Neural progenitor cell (in vitro differentiated cells): Measurements from ENCODE around the gene RELB. TPM values are rescaled to one million over a fixed set of nuclear protein-coding genes. Genes with fewer than 3 reads are reported as not detected.

Experiments used
- DNase-seq: peaks from one replicate; pipeline ENCODE4 v3.0.0-alpha.2; 2016; ENCODE audit warnings: low spot score
- H2AFZ ChIP-seq: fragments of 200-600 bp; sonication (generic); replicated peaks from 2 replicates; pipeline ENCODE4 v1.6.1; 2016; ENCODE audit warnings: antibody characterized with exemption
- H3F3A ChIP-seq: fragments of 200-600 bp; sonication (generic); 2 replicates; pipeline ENCODE4 v1.6.1; 2016; ENCODE audit warnings: antibody characterized with exemption, low read depth
- H3K27ac ChIP-seq: fragments of 200-600 bp; sonication (generic); 2 replicates; pipeline ENCODE4 v1.5.1; 2016; ENCODE audit warnings: mild to moderate bottlenecking
- H3K27me3 ChIP-seq: fragments of 200-600 bp; sonication (generic); 2 replicates; pipeline ENCODE4 v1.6.1; 2016; ENCODE audit warnings: mild to moderate bottlenecking, moderate library complexity
- H3K36me3 ChIP-seq: fragments of 200-600 bp; sonication (generic); 2 replicates; pipeline ENCODE4 v1.5.1; 2016
- H3K4me1 ChIP-seq: fragments of 200-600 bp; sonication (generic); 2 replicates; pipeline ENCODE4 v1.6.1; 2016; ENCODE audit warnings: mixed run types
- H3K4me2 ChIP-seq: fragments of 200-600 bp; sonication (generic); 2 replicates; pipeline ENCODE4 v1.6.1; 2016
- H3K4me3 ChIP-seq: fragments of 200-600 bp; sonication (generic); 2 replicates; pipeline ENCODE4 v1.5.1; 2016
- H3K79me2 ChIP-seq: fragments of 200-600 bp; sonication (generic); 2 replicates; pipeline ENCODE4 v1.6.1; 2016; ENCODE audit warnings: low read depth
- H3K9ac ChIP-seq: fragments of 200-600 bp; sonication (generic); 2 replicates; pipeline ENCODE4 v1.6.1; 2016
- H3K9me3 ChIP-seq: fragments of 200-600 bp; sonication (generic); 2 replicates; pipeline ENCODE4 v1.5.1; 2016; ENCODE audit warnings: low read depth
- H4K20me1 ChIP-seq: fragments of 200-600 bp; sonication (generic); 2 replicates; pipeline ENCODE4 v1.6.1; 2016; ENCODE audit warnings: low read depth
- H3K27ac Mint-ChIP-seq: 3 replicates; pipeline ENCODE4 v1.8.0; 2021; ENCODE audit warnings: mixed read lengths
- H3K27me3 Mint-ChIP-seq: 2 replicates; pipeline ENCODE4 v1.8.0; 2022; ENCODE audit warnings: low read depth, mild to moderate bottlenecking, inconsistent platforms, moderate library complexity, mixed read lengths; ENCODE audit not compliant: insufficient read depth
- H3K36me3 Mint-ChIP-seq: 3 replicates; pipeline ENCODE4 v1.8.0; 2021; ENCODE audit warnings: mixed read lengths
- H3K4me1 Mint-ChIP-seq: 3 replicates; pipeline ENCODE4 v1.8.0; 2021; ENCODE audit warnings: mixed read lengths
- H3K4me3 Mint-ChIP-seq: 3 replicates; pipeline ENCODE4 v1.8.0; 2021; ENCODE audit warnings: mild to moderate bottlenecking, moderate library complexity, mixed read lengths
- H3K9me3 Mint-ChIP-seq: 3 replicates; pipeline ENCODE4 v1.8.0; 2020; ENCODE audit warnings: mixed read lengths
- EZH2 ChIP-seq: fragments of 200-600 bp; sonication (generic); IDR thresholded peaks from 2 replicates; pipeline ENCODE4 v1.6.1; 2017; ENCODE audit warnings: antibody characterized with exemption, mild to moderate bottlenecking, moderate library complexity
- EZH2phosphoT487 ChIP-seq: fragments of 200-600 bp; sonication (generic); IDR thresholded peaks from 2 replicates; pipeline ENCODE4 v1.6.1; 2017; ENCODE audit warnings: antibody characterized with exemption
- total RNA-seq: library from RNA; depleted of rRNA; stranded (reverse); fragments of >200 nt; gene quantifications from 2 replicates; pipeline ENCODE4 v1.2.3, GENCODE V29; 2015; ENCODE audit warnings: low replicate concordance
- TF ChIP-seq, protein P1 (sequence below): fragments of 200-600 bp; sonication (generic); IDR thresholded peaks from 2 replicates; pipeline ENCODE4 v1.5.1; 2017; ENCODE audit warnings: antibody characterized with exemption, mild to moderate bottlenecking

Gene RELB
- total RNA-seq, 1 donor from 2014 or later, result 0.43 TPM

DNA sequence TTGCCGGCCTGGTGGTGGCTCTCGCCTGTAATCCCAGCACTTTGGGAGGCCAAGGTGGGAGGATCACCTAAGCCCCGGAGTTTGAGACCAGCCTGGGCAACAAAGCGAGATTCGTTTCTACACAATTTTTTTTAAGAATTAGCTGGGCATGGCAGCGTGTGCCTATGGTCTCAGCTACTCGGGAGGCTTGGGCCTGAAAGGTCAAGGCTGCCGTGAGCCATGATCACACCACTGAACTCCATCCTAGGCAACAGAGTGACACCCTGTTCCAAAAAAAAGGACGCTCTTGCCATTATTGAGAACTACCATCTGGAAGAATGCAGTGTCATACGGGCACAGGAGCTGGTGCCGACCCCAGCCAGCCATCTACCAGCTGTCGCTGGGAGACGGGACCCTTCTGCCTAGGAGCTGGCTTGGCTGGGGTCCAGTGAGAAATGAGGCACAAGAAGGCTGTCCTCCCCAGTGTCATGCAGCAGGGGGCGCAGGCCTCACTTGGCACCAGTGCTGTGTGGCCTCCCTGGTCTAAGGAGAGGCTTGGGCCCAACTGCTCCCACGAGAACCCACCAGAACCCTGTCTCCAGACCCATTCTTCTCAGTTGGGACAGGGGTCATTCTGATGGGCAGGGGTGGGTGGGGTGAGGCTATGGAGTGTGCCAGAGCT, 12.2 kb upstream of the RELB start:
- Histone ChIP-seq H2AFZ (no peak overlapping the region), H3K9me3 (no peaks in the 10 kb centered on the region), H3K79me2 (no peaks in the 10 kb centered on the region), H3K4me2 (no peak overlapping the region), H3K27me3 (no peaks in the 10 kb centered on the region), H3K36me3 (no peaks in the 10 kb centered on the region), H3K4me3 (no peak overlapping the region), H3K27ac (no peak overlapping the region), H4K20me1 (peaks cover 6% of the 10 kb centered on the region), H3K4me1 (no peaks in the 10 kb centered on the region), H3F3A (no peaks in the 10 kb centered on the region), H3K9ac (no peak overlapping the region)
- Mint-ChIP-seq H3K36me3 (peaks cover 13% of the 10 kb centered on the region), H3K4me3 (no peak overlapping the region), H3K9me3 (no peaks in the 10 kb centered on the region), H3K4me1 (no peaks in the 10 kb centered on the region), H3K27ac (no peak overlapping the region), H3K27me3 (peaks cover 2% of the 10 kb centered on the region)
- peak; percentile 79 for DNase-seq
- TF ChIP-seq EZH2, result no peak
- TF ChIP-seq, protein P1, sequence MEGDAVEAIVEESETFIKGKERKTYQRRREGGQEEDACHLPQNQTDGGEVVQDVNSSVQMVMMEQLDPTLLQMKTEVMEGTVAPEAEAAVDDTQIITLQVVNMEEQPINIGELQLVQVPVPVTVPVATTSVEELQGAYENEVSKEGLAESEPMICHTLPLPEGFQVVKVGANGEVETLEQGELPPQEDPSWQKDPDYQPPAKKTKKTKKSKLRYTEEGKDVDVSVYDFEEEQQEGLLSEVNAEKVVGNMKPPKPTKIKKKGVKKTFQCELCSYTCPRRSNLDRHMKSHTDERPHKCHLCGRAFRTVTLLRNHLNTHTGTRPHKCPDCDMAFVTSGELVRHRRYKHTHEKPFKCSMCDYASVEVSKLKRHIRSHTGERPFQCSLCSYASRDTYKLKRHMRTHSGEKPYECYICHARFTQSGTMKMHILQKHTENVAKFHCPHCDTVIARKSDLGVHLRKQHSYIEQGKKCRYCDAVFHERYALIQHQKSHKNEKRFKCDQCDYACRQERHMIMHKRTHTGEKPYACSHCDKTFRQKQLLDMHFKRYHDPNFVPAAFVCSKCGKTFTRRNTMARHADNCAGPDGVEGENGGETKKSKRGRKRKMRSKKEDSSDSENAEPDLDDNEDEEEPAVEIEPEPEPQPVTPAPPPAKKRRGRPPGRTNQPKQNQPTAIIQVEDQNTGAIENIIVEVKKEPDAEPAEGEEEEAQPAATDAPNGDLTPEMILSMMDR, result peak; percentile 70

DNA sequence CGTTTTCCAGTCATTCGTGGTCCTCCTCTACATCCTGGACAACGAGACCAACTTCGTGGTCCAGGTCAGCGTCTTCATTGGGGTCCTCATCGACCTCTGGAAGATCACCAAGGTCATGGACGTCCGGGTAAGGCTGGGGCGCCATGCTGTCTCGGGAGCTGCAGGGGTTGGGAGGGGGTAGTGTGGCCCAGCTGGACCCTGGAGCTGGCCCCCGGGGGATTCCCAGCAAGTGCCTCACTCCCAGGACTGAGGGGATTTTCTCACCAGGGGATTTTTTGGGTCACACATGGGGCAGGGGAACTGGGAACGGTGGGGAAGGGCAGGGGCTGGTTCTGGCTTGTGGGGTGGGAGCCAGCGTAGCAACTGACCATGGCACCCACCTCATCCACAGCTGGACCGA, 10.8 kb upstream of the RELB start:
- Mint-ChIP-seq H3K36me3 (peaks cover 10% of the 10 kb centered on the region), H3K4me3 (no peak overlapping the region), H3K27me3 (peaks cover 2% of the 10 kb centered on the region)

DNA sequence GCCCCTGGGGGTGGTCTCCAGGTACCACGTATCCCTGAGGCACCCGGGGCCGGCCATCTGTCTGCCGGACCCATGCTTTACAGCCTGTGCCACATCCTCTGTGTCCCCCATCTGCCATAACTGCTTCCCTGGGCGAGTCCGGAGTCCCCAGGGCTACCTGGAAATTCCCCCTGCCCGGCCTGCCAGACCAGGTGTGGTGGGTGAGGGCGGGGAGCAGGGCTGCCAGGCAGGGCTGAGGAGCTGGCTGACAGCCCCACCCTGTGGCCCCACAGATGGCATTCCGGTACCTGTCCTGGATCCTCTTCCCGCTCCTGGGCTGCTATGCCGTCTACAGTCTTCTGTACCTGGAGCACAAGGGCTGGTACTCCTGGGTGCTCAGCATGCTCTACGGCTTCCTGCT, 10.3 kb upstream of the RELB start:
- H3K4me1 Mint-ChIP-seq, result no peaks in the 10 kb centered on the region
- no peaks in the 10 kb centered on the region for H3F3A ChIP-seq
- H3K4me2 ChIP-seq, result no peak overlapping the region
- no peak overlapping the region for H3K4me3 ChIP-seq
- H3K79me2 ChIP-seq, result no peaks in the 10 kb centered on the region
- H3K4me3 Mint-ChIP-seq, result no peak overlapping the region
- DNase-seq, result no peak
- TF ChIP-seq, protein P1, result no peak
- TF ChIP-seq EZH2phosphoT487 (no peak), EZH2 (no peak)
- H3K27me3 Mint-ChIP-seq, result peaks cover 2% of the 10 kb centered on the region
- H3K36me3 ChIP-seq, result no peaks in the 10 kb centered on the region
- no peak overlapping the region for H3K27ac Mint-ChIP-seq
- no peaks in the 10 kb centered on the region for H3K27me3 ChIP-seq
- no peak overlapping the region for H3K27ac ChIP-seq
- H3K9me3 ChIP-seq, result no peaks in the 10 kb centered on the region
- H2AFZ ChIP-seq, result no peak overlapping the region
- H3K36me3 Mint-ChIP-seq, result peaks cover 10% of the 10 kb centered on the region
- H4K20me1 ChIP-seq, result peaks cover 6% of the 10 kb centered on the region
- no peaks in the 10 kb centered on the region for H3K4me1 ChIP-seq
- no peaks in the 10 kb centered on the region for H3K9me3 Mint-ChIP-seq
- no peak overlapping the region for H3K9ac ChIP-seq

More for the DNA sequence above, 10.8 kb upstream of the RELB start:
- no peaks in the 10 kb centered on the region for H3K9me3 ChIP-seq
- no peak overlapping the region for H3K27ac ChIP-seq
- H3K9ac ChIP-seq, result no peak overlapping the region
- DNase-seq, result no peak
- H3K79me2 ChIP-seq, result no peaks in the 10 kb centered on the region
- no peak overlapping the region for H3K4me3 ChIP-seq
- H3K27me3 ChIP-seq, result no peaks in the 10 kb centered on the region
- H3K4me2 ChIP-seq, result no peak overlapping the region
- H3K4me1 ChIP-seq, result no peaks in the 10 kb centered on the region
- H3K27ac Mint-ChIP-seq, result no peak overlapping the region
- peaks cover 6% of the 10 kb centered on the region for H4K20me1 ChIP-seq
- no peaks in the 10 kb centered on the region for H3K36me3 ChIP-seq
- H2AFZ ChIP-seq, result no peak overlapping the region
- no peaks in the 10 kb centered on the region for H3F3A ChIP-seq
- TF ChIP-seq EZH2, result no peak
- TF ChIP-seq EZH2phosphoT487, result no peak
- TF ChIP-seq, protein P1, result no peak
- H3K4me1 Mint-ChIP-seq, result no peaks in the 10 kb centered on the region
- H3K9me3 Mint-ChIP-seq, result no peaks in the 10 kb centered on the region
